Fibroblast of pulmonary artery (primary cell): ENCODE measurements around the gene VEGFA.

ENCODE experiments used
- DNase-seq: peaks from one replicate; pipeline ENCODE4 v3.0.0-alpha.2; 2010; ENCODE audit warnings: low read depth
- H3K4me3 ChIP-seq: replicated peaks from 2 replicates; pipeline ENCODE4 v1.5.1; 2011; ENCODE audit warnings: low read depth, mild to moderate bottlenecking, control low read depth, low read length, moderate library complexity
- TF ChIP-seq, protein P1 (sequence below): IDR thresholded peaks from 2 replicates; pipeline ENCODE4 v1.5.1; 2011; ENCODE audit warnings: mild to moderate bottlenecking, control low read depth, low read length, inconsistent platforms; ENCODE audit errors: missing control alignments

Gene VEGFA

DNA sequence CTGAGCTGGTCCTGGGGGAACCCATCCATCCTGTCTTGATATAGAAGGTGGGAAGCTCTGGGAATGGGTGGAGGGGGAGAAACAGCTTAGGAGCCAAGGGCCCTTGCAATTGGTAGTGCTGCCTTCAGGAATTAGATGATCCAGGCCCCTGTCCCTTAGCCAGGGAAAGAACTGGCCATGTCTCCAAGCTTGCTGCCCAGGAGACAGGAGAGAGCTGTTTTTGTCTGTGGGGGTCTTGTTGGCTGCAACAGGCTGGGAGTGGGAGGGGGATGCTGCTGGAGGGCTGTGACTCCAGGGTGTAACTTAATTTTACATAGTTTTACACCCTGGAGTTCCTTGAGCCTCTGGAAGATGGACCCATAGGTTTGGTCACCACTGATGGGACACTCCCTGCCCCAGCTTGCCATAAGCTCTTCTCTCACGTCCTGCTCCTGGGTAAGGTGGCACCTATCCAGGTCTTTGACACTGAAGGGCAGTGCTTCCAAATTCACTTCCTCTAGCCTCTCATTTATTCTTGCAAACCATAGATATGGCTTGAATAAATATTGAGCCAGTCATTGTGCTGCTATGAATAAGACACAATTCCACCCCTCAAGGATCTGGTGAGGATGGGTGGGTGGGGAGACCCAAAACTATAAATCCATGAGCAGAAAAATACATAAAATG lies 16.8 kb downstream of the VEGFA start:
- TF ChIP-seq, protein P1, sequence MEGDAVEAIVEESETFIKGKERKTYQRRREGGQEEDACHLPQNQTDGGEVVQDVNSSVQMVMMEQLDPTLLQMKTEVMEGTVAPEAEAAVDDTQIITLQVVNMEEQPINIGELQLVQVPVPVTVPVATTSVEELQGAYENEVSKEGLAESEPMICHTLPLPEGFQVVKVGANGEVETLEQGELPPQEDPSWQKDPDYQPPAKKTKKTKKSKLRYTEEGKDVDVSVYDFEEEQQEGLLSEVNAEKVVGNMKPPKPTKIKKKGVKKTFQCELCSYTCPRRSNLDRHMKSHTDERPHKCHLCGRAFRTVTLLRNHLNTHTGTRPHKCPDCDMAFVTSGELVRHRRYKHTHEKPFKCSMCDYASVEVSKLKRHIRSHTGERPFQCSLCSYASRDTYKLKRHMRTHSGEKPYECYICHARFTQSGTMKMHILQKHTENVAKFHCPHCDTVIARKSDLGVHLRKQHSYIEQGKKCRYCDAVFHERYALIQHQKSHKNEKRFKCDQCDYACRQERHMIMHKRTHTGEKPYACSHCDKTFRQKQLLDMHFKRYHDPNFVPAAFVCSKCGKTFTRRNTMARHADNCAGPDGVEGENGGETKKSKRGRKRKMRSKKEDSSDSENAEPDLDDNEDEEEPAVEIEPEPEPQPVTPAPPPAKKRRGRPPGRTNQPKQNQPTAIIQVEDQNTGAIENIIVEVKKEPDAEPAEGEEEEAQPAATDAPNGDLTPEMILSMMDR, result no peak
- no peak overlapping the region for H3K4me3 ChIP-seq
- no peak for DNase-seq

DNA sequence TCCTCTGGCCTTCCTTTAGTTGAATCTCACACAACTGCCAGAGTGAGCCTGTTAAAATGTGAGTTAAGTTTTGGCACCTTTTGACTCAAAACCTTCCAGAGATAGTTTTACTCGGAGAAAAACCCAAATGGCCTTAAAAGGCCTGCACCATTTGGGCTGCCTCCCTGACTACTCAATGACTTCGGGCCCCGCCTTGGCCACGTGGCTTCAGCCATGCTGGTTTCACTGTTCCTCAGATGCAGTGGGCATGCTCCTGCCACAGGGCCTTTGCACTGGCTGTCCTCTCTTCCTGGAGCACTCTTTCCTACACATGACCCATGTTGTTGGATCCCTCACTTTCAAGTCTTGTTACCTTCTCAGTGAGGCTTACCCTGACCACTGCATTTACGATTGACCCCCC lies 18.3 kb downstream of the VEGFA start:
- H3K4me3 ChIP-seq, result no peak overlapping the region
- DNase-seq, result no peak
- TF ChIP-seq, protein P1, result no peak

DNA sequence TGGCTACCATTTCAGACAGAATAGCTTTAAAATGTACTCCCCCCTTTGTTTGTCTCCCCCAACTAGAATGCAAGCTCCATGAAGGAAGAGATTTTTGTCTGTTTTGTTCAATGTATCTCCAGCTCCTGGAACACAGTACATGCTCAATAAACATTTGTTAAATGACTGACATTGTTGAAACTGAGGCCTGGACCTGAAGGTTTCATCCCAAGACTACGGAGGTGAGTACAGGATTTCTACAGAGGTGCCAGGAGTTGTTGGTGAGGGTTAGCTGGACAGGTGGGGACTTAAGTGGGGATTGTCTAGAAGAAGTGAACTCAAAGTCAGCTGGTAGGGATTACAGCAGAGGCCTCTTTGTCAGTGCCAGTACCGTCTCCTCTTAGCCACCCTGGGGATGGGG lies 19.4 kb downstream of the VEGFA start:
- TF ChIP-seq, protein P1, result no peak
- H3K4me3 ChIP-seq, result no peak overlapping the region
- DNase-seq, result no peak

DNA sequence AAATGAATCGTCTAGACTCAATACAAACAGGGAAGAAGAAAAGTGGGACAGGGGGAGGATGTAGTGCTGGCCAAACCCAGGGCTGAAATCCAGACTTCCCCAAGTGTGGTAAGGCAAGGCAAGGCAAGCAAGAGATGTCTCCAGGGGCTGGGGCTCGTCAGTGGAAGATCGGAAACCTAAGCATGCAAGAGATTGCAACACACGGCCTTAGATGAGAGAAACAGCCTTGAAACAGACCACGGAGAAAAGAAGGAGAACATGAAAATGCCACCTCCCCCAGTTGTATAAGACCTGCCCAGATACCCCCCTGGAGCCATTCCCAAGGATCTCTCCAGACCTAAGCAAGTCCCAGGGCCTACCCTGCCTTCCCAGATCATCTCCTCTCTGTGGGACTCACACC lies 20.0 kb downstream of the VEGFA start:
- no peak overlapping the region for H3K4me3 ChIP-seq
- TF ChIP-seq, protein P1, result no peak
- DNase-seq, result peak; percentile 72

DNA sequence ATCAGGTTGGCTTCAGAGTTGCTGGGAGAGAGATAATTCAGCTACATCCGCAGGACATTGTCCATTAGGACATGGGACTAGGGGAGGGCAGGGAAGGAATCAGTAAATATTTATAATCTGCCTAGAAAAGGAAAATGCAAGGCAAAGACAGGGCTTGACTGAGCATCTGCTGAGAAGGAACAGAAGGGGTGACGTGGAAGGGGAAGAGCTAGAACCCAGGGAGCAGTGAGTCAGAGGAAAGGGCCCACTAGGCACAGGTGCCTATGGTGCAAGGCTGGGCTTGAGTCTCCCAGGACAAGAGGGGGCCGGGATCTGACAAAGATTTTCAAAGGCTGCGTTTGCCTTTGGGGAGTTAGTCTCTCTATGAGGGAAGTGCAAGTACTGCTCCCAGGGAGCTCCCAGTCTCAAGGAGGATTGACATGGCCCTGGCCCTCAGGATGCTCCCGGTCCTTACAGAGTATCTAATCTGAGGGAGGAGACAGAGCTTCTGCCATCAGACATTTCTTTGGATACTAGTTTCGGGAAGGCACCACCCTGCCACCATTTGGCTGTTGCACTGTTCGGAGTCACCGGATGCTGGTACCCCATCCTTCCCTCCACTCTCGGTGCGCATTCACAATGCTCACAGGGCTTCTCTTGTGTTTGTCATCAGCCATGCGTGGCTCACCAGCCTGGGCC lies 21.9 kb downstream of the VEGFA start:
- TF ChIP-seq, protein P1, result no peak
- H3K4me3 ChIP-seq, result no peak overlapping the region
- no peak for DNase-seq

DNA sequence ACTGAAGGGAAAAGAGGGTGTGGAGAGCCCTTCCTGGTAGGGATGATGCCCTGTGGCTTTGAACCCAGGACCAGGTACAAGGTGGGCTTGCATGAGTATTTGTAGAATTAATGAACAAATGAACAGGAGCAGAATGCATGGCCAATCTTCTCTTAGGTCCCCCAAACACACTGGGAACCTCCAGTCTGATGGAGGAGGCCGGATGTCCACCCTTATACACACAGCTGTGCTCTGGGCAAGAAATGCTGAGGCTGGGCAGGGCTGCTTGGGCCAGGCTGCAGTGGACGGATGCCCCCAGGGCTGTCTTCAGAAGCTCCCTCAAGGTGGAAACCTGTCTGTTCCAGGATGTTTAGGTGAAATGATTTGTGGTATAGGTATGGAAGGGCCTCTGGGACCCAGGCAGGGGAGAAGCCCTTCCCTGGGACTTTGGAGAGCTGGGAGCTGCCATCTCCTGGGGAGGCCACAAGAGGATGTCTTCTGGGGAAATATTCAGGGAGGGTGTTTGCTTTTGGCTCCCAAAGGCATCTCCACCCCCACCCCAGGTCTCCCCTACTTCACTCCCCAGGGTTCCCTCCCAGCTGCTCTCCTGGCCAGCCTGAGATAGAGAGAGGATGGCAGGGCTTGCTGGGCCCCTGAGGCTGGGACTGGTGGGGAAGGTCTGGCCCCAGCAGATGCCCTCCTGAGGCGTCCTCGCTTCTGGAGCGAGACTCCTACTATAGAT lies 23.3 kb downstream of the VEGFA start:
- TF ChIP-seq, protein P1, result no peak
- H3K4me3 ChIP-seq, result no peak overlapping the region
- DNase-seq, result no peak
